ENCODE results near the gene SOCS1.

Gene SOCS1

DNA sequence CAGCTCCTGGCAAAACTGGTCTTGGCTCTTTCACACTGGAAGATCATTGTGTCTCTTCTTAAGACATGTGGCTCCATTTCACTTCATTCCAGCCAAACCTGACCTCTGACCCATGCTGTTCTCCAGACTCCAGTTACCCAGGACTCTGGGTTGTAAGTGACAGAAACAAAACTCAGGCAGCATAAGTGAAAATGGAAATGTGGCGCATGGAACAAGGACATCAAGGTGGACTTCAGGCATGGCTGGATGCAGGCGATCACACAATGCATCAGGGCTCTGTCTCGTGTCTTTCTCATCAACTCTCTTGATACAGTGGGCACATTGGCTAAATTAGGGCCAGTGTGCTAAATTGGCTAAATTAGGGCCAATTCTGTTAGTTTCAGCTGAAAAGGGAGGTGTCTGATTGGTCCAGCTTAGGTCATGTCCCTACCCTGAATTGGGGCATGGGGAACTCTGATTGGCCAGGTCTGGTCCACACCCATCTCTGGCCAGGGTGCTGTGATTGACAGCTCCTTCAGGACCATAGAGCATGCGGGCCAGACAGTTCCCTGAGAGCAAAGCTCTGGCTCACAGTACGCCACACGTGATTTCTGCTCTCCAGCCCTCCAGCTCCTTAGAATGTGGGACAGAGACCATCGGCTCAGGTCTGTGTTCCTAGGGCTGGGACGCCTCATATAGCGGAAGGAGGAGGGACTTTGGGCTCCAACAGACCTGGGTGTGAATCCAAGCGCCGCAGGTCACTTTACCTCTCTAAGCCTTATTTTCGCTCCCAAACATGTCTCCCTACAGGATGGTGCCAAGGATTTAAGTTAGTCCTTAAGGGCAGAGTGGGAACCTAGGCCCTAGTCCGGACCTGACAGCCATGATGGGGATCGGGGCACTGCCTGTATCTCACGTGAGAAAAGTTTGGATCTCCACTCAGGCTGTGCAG lies 17.5 kb downstream of the SOCS1 start:
- Histone ChIP-seq H2AFZ (ENCODE audit: low read length) (no peak overlapping the region), H3K9me3 (ENCODE audit: insufficient read depth, low read depth, low read length) (no peaks in the 10 kb centered on the region), H3K9ac (ENCODE audit: low read depth, low read length, poor library complexity, severe bottlenecking) (no peak overlapping the region), H3K4me3 (ENCODE audit: low read length, poor library complexity, severe bottlenecking) (no peak overlapping the region), H3K79me2 (ENCODE audit: insufficient read depth, low read length) (no peaks in the 10 kb centered on the region), H3K4me1 (ENCODE audit: insufficient read depth, low read length, poor library complexity, severe bottlenecking) (peaks cover 10% of the 10 kb centered on the region), H3F3A (ENCODE audit: low read depth) (no peaks in the 10 kb centered on the region), H4K20me1 (ENCODE audit: insufficient read depth, low read length, poor library complexity, severe bottlenecking) (no peaks in the 10 kb centered on the region), H3K36me3 (ENCODE audit: insufficient read depth, low read length) (no peaks in the 10 kb centered on the region), H3K4me2 (ENCODE audit: low read depth, low read length, poor library complexity, severe bottlenecking) (no peak overlapping the region), H3K9me2 (replicated peaks; ENCODE audit: low read depth, low read length) (no peaks in the 10 kb centered on the region), H3K27me3 (ENCODE audit: insufficient read depth, low read length, poor library complexity, severe bottlenecking) (no peaks in the 10 kb centered on the region)
- no peak for TF ChIP-seq EZH2phosphoT487 (IDR thresholded peaks at IDR 0.05; ENCODE audit: borderline replicate concordance)
- TF ChIP-seq, protein P1, sequence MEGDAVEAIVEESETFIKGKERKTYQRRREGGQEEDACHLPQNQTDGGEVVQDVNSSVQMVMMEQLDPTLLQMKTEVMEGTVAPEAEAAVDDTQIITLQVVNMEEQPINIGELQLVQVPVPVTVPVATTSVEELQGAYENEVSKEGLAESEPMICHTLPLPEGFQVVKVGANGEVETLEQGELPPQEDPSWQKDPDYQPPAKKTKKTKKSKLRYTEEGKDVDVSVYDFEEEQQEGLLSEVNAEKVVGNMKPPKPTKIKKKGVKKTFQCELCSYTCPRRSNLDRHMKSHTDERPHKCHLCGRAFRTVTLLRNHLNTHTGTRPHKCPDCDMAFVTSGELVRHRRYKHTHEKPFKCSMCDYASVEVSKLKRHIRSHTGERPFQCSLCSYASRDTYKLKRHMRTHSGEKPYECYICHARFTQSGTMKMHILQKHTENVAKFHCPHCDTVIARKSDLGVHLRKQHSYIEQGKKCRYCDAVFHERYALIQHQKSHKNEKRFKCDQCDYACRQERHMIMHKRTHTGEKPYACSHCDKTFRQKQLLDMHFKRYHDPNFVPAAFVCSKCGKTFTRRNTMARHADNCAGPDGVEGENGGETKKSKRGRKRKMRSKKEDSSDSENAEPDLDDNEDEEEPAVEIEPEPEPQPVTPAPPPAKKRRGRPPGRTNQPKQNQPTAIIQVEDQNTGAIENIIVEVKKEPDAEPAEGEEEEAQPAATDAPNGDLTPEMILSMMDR (conservative IDR thresholded peaks at IDR 0.05; ENCODE audit: low read length): no peak

DNA sequence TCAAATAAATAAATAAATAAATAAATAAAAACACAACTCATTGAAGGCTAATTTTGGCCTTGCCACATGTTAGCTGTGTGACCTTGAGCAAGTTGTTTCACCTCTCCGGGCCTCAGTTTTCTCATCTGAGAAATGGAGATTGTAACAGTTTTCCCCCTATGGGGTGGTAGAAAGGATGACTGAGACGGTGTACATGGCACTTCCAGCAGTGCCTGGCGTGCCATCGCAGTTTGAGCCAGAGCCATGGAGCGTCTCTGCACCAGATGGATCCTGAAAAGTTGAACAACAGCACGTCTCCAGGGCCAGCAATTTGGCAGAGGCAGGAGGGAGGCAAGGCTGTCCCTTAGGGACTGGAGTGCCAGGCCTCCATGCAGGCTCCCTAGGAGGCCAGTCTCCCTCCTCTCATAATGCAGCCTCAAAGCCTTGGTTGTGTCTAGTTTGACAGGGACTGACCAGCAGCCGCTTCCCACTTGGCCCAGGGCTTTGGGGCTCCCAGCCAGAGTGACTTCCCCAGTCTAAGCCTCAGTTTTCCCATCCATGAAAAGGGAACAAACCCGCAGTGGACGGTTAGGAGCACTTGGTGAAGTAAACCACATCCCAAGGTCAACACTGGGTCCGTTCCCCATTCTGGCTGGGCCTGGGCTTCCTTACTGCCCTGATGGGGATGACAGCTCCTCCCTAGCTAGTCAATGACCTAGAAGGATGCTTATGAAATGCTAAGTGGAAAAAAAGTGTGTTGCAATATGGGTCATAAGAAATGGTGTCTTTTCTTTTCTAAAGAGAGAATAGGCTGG lies 19.3 kb downstream of the SOCS1 start:
- no peak overlapping the region for H3K4me3 ChIP-seq (ENCODE audit: low read length, poor library complexity, severe bottlenecking)
- no peaks in the 10 kb centered on the region for H3K9me2 ChIP-seq (replicated peaks; ENCODE audit: low read depth, low read length)
- no peak overlapping the region for H3K4me2 ChIP-seq (ENCODE audit: low read depth, low read length, poor library complexity, severe bottlenecking)
- no peak overlapping the region for H2AFZ ChIP-seq (ENCODE audit: low read length)
- H4K20me1 ChIP-seq (ENCODE audit: insufficient read depth, low read length, poor library complexity, severe bottlenecking): no peaks in the 10 kb centered on the region
- H3K9ac ChIP-seq (ENCODE audit: low read depth, low read length, poor library complexity, severe bottlenecking): no peak overlapping the region
- H3K27me3 ChIP-seq (ENCODE audit: insufficient read depth, low read length, poor library complexity, severe bottlenecking): no peaks in the 10 kb centered on the region
- peaks cover 24% of the 10 kb centered on the region for H3K4me1 ChIP-seq (ENCODE audit: insufficient read depth, low read length, poor library complexity, severe bottlenecking)
- no peaks in the 10 kb centered on the region for H3K9me3 ChIP-seq (ENCODE audit: insufficient read depth, low read depth, low read length)
- no peak for TF ChIP-seq EZH2phosphoT487 (IDR thresholded peaks at IDR 0.05; ENCODE audit: borderline replicate concordance)
- TF ChIP-seq, protein P1 (conservative IDR thresholded peaks at IDR 0.05; ENCODE audit: low read length): no peak
- H3K79me2 ChIP-seq (ENCODE audit: insufficient read depth, low read length): no peaks in the 10 kb centered on the region
- H3K36me3 ChIP-seq (ENCODE audit: insufficient read depth, low read length): no peaks in the 10 kb centered on the region
- no peaks in the 10 kb centered on the region for H3F3A ChIP-seq (ENCODE audit: low read depth)

DNA sequence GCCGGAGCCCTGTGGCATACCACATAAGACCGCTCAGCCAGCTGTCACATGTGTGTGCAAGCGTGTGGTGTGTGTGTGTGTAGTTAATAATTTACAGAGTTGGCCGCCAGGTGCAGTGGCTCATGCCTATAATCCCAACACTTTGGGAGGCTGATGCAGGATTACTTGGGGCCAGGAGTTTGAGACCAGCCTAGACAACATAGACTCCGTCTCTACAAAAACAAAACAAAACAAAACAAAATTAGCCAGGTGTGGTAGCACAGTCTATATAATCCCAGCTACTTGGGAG lies 20.4 kb downstream of the SOCS1 start:
- H4K20me1 ChIP-seq (ENCODE audit: insufficient read depth, low read length, poor library complexity, severe bottlenecking): no peaks in the 10 kb centered on the region
- no peaks in the 10 kb centered on the region for H3K27me3 ChIP-seq (ENCODE audit: insufficient read depth, low read length, poor library complexity, severe bottlenecking)
- TF ChIP-seq EZH2phosphoT487 (IDR thresholded peaks at IDR 0.05; ENCODE audit: borderline replicate concordance): no peak
- TF ChIP-seq, protein P1 (conservative IDR thresholded peaks at IDR 0.05; ENCODE audit: low read length): no peak
- no peak overlapping the region for H3K4me2 ChIP-seq (ENCODE audit: low read depth, low read length, poor library complexity, severe bottlenecking)
- no peak overlapping the region for H3K9ac ChIP-seq (ENCODE audit: low read depth, low read length, poor library complexity, severe bottlenecking)
- H3K79me2 ChIP-seq (ENCODE audit: insufficient read depth, low read length): no peaks in the 10 kb centered on the region
- H3K4me1 ChIP-seq (ENCODE audit: insufficient read depth, low read length, poor library complexity, severe bottlenecking): peaks cover 23% of the 10 kb centered on the region
- no peak overlapping the region for H2AFZ ChIP-seq (ENCODE audit: low read length)
- no peak overlapping the region for H3K4me3 ChIP-seq (ENCODE audit: low read length, poor library complexity, severe bottlenecking)
- H3K36me3 ChIP-seq (ENCODE audit: insufficient read depth, low read length): no peaks in the 10 kb centered on the region
- H3F3A ChIP-seq (ENCODE audit: low read depth): no peaks in the 10 kb centered on the region
- no peaks in the 10 kb centered on the region for H3K9me2 ChIP-seq (replicated peaks; ENCODE audit: low read depth, low read length)
- no peaks in the 10 kb centered on the region for H3K9me3 ChIP-seq (ENCODE audit: insufficient read depth, low read depth, low read length)

Data from Loucy (cell line).